PC-9 (cell line): ENCODE measurements around the gene DTD2. TPM values are rescaled to one million over a fixed set of nuclear protein-coding genes. Genes with fewer than 3 reads are reported as not detected.
A peak's percentile ranks its signal among the peaks of the same experiment; 100 is the strongest.

ENCODE experiments used
- BruUV-seq: library from RNA; stranded (reverse); fragments of 400-500 nt; replicated peaks from 2 replicates; lab custom pipeline; 2021; lab: Mats Ljungman, UMichigan
- CTCF ChIA-PET: fragments of 300-600 bp; sonication (Branson Sonifier 250); formaldehyde crosslinking; loops from one replicate; lab custom pipeline; 2022; ENCODE audit warnings: antibody characterized with exemption; lab: Charles Lee
- POLR2A ChIA-PET: fragments of 300-600 bp; sonication (Branson Sonifier 250); formaldehyde crosslinking; loops from one replicate; lab custom pipeline; 2022; ENCODE audit warnings: antibody characterized with exemption; ENCODE audit not compliant: unreplicated experiment; lab: Charles Lee
- DNase-seq, 2 experiments: peaks; one replicate each; pipeline versions ENCODE4 v3.0.0 to v3.0.0-alpha.2; 2015 to 2022; ENCODE audit warnings: mixed read lengths in 1 of 2
- H2AFZ ChIP-seq: fragments of 200-600 bp; sonication (generic); 2 replicates; pipeline ENCODE4 v1.8.1; 2017; ENCODE audit warnings: antibody characterized with exemption
- H3F3A ChIP-seq: fragments of 200-600 bp; sonication (generic); 2 replicates; pipeline ENCODE4 v1.8.1; 2017; ENCODE audit warnings: antibody characterized with exemption, mild to moderate bottlenecking, low read depth; ENCODE audit not compliant: insufficient read depth
- H3K27ac ChIP-seq: fragments of 200-600 bp; sonication (generic); 2 replicates; pipeline ENCODE4 v1.6.1; 2016; ENCODE audit warnings: mixed run types
- H3K27me3 ChIP-seq: fragments of 200-600 bp; sonication (generic); 2 replicates; pipeline ENCODE4 v1.6.1; 2016; ENCODE audit warnings: low read depth, mixed run types; ENCODE audit not compliant: insufficient read depth
- H3K36me3 ChIP-seq: fragments of 200-600 bp; sonication (generic); 2 replicates; pipeline ENCODE4 v1.6.1; 2016; ENCODE audit warnings: low read depth, mixed run types
- H3K4me1 ChIP-seq: fragments of 200-600 bp; sonication (generic); replicated peaks from 2 replicates; pipeline ENCODE4 v1.6.1; 2016; ENCODE audit warnings: mixed run types; ENCODE audit not compliant: insufficient read depth
- H3K4me2 ChIP-seq: fragments of 200-600 bp; sonication (generic); 2 replicates; pipeline ENCODE4 v1.6.1; 2017; ENCODE audit warnings: mixed run types
- H3K4me3 ChIP-seq: fragments of 200-600 bp; sonication (generic); 2 replicates; pipeline ENCODE4 v1.6.1; 2016; ENCODE audit warnings: mixed run types
- H3K79me2 ChIP-seq: fragments of 200-600 bp; sonication (generic); 2 replicates; pipeline ENCODE4 v1.6.1; 2017; ENCODE audit warnings: low read depth, mixed run types
- H3K9me2 ChIP-seq: fragments of 200-600 bp; sonication (generic); 2 replicates; pipeline ENCODE4 v1.8.1; 2017; ENCODE audit warnings: mild to moderate bottlenecking; ENCODE audit not compliant: insufficient read depth
- H3K9me3 ChIP-seq: fragments of 200-600 bp; sonication (generic); 2 replicates; pipeline ENCODE4 v1.8.1; 2016; ENCODE audit warnings: low read depth; ENCODE audit not compliant: insufficient read depth
- H4K20me1 ChIP-seq: fragments of 200-600 bp; sonication (generic); 2 replicates; pipeline ENCODE4 v1.8.1; 2017; ENCODE audit not compliant: insufficient read depth
- EZH2 ChIP-seq: fragments of 200-600 bp; sonication (generic); IDR thresholded peaks from 2 replicates; pipeline ENCODE4 v1.8.0; 2017; ENCODE audit warnings: antibody characterized with exemption, low read depth
- intact Hi-C: fragments of 100-400 bp; cut with micrococcal nuclease; formaldehyde crosslinking; loops from one replicate; pipeline ENCODE4 v1.10.0; 2022; ENCODE audit not compliant: unreplicated experiment
- total RNA-seq: library from RNA; stranded (reverse); gene quantifications from 2 replicates; pipeline ENCODE4 v1.2.3, GENCODE V29; 2021
- TF ChIP-seq, protein P1 (sequence below): fragments of 200-600 bp; sonication (generic); conservative IDR thresholded peaks from 2 replicates; pipeline ENCODE4 v1.6.1; 2017; ENCODE audit warnings: mixed run types, antibody characterized with exemption, mild to moderate bottlenecking, moderate library complexity

DTD2 gene
- total RNA-seq, 1 experiment from 2014 or later, result 10.1 TPM

DNA sequence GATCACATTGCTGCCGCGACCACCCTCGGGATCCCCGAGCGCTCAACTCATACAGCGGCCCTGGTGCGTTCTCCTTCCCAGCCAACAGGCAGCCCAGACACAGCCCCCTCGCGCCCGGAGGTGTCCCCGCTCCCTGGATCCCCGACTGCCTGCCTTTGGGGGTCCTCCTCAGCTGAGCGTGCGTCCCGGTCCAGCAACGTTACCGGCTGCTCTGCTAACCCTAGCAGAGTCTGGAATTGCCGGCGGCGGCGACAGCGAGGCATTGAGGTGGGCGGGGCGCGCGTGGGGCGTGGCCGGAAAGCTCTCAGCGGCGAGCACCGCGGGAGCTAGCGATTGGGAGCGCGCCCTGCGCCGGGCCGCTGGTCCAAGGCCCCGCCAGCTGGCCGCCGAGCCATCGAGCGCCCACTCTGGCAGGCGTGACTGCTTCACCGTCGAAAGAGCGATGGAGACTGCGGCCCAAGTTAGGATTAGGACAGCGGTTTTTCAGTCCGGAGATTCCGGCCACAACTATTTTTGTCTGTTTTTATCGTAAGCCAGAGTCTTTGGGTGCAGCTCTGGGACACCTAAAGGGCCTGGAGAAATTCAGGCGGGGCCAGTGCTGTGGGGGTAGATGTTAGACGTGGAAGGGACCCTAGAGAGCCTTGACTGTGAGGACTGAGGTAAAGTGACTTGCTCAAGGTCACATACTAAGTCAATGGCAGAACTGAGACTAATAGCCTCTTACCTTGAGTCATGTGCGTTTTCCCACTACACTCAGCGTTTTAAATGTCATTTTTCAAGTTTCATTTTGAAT is 36.8 kb downstream of the DTD2 start, which contains the start of gene HEATR5A:
Gene HEATR5A (minus strand): TSS at position 232 of the 793 bp plus-strand sequence. CDS start 17,575 bp downstream, outside the sequence.
- ChIA-PET POLR2A (interaction anchor here (0.6 to 0.7 kb wide), 7 partner anchors 33 to 1221 kb away, joined by 3 to 7 read pairs (median 4); partner anchors contain the start of gene ARHGAP5), CTCF (interaction anchor here (0.5 kb wide), 1 partner anchor 37 kb away, joined by 3 read pairs; no protein-coding TSS in a partner anchor)
- Histone ChIP-seq H3F3A (peaks cover 14% of the 10 kb centered on the region; the same call in 1 of the 2 replicates), H2AFZ (peak within 1 kb of the TSS; percentile 85), H3K27me3 (no peaks in the 10 kb centered on the region), H3K9me3 (no peaks in the 10 kb centered on the region), H3K27ac (peak within 1 kb of the TSS; percentile 64), H3K36me3 (no peaks in the 10 kb centered on the region), H3K4me2 (peak within 1 kb of the TSS; percentile 89), H3K4me3 (peak within 1 kb of the TSS; percentile 91), H3K4me1 (no peaks in the 10 kb centered on the region; the same call in 1 of the 2 replicates), H3K9me2 (no peaks in the 10 kb centered on the region), H3K79me2 (peaks cover 25% of the 10 kb centered on the region), H4K20me1 (no peaks in the 10 kb centered on the region)
- no peak for TF ChIP-seq EZH2
- TF ChIP-seq, protein P1, sequence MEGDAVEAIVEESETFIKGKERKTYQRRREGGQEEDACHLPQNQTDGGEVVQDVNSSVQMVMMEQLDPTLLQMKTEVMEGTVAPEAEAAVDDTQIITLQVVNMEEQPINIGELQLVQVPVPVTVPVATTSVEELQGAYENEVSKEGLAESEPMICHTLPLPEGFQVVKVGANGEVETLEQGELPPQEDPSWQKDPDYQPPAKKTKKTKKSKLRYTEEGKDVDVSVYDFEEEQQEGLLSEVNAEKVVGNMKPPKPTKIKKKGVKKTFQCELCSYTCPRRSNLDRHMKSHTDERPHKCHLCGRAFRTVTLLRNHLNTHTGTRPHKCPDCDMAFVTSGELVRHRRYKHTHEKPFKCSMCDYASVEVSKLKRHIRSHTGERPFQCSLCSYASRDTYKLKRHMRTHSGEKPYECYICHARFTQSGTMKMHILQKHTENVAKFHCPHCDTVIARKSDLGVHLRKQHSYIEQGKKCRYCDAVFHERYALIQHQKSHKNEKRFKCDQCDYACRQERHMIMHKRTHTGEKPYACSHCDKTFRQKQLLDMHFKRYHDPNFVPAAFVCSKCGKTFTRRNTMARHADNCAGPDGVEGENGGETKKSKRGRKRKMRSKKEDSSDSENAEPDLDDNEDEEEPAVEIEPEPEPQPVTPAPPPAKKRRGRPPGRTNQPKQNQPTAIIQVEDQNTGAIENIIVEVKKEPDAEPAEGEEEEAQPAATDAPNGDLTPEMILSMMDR, result no peak; the same call in 1 of the 2 replicates
- intact Hi-C loops, result no loop called here
- DNase-seq, result peak; percentile 70 to 92
- no TSS peak for BruUV-seq

DNA sequence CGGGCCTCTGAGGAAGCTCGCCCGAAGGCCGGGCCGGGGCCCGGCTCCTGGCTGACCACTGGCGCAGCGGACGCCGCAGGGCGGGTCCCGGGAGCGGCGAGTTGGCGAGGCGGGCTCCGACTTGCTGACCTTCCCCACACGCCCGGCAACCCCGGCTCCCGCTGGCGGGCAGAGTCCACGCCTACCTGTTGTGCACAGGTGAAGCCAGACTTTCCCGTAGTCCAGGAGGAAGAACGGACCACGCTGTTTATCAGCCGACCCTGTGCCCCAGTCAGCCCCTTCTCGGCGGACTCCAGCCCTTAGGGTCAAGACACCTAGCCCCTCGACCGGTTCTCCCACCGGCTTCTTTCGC is 37.4 kb downstream of the DTD2 start:
- intact Hi-C loops, result no loop called here
- no peaks in the 10 kb centered on the region for H3K9me3 ChIP-seq
- peaks cover 14% of the 10 kb centered on the region; the same call in 1 of the 2 replicates for H3F3A ChIP-seq
- H3K27me3 ChIP-seq, result no peaks in the 10 kb centered on the region
- ChIA-PET CTCF (interaction anchor here (0.5 kb wide), 1 partner anchor 36 kb away, joined by 3 read pairs; no protein-coding TSS in a partner anchor), POLR2A (interaction anchor here (0.6 kb wide), 3 partner anchors 32 to 463 kb away, joined by 3 read pairs; no protein-coding TSS in a partner anchor)
- TSS peak; percentile 43 for BruUV-seq
- H3K4me3 ChIP-seq, result peak overlapping the region; percentile 91
- peak overlapping the region; percentile 85 for H2AFZ ChIP-seq
- DNase-seq, result peak; percentile 65 to 86
- H3K27ac ChIP-seq, result peak overlapping the region; percentile 64
- H3K79me2 ChIP-seq, result peaks cover 25% of the 10 kb centered on the region
- H3K4me2 ChIP-seq, result peak overlapping the region; percentile 89
- no peaks in the 10 kb centered on the region for H3K36me3 ChIP-seq
- H3K9me2 ChIP-seq, result no peaks in the 10 kb centered on the region
- peaks cover 2% of the 10 kb centered on the region for H3K4me1 ChIP-seq
- H4K20me1 ChIP-seq, result no peaks in the 10 kb centered on the region
- no peak for TF ChIP-seq EZH2
- TF ChIP-seq, protein P1, result no peak

DNA sequence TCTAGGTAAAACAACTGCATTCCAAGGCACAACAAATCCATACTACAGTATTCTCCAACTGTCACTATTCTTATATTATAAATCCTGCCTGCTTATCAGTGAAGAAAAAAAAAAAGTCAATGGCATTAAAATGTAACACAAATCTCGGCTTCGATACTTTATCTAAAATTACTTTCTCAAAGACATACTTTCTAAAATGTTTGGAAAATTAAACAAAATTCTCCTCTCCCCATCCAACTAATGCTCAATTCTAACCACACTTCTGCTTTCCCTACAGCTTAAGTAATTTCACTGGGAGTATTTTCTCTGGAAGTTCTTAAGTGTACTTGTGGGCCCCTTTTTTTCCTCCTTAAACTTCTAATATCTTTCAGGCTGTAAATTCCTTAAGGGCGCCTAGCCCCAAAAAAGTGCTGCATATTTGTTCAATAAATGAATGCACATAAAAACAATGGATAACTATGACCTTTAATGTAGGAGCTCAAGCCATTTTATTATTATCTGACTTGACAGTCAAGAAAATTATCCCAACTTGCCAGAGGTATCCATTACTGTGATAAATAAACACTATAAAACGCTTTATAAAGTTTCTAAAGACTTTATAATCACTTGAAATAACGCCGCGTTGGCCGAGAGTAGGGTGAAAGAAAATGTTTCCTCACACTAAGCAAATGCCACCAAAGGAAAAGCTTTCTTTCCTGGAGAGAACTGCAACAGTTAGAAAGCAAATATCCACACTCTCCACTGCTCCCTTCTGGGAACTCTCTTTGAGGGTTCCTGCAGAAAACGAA is 37.9 kb downstream of the DTD2 start:
- Histone ChIP-seq H4K20me1 (no peaks in the 10 kb centered on the region), H3K9me2 (no peaks in the 10 kb centered on the region), H3K4me2 (peak overlapping the region; percentile 89), H2AFZ (peak overlapping the region; percentile 85), H3K36me3 (no peaks in the 10 kb centered on the region), H3K27ac (peak overlapping the region; percentile 64), H3K4me3 (peak overlapping the region; percentile 91), H3K27me3 (no peaks in the 10 kb centered on the region), H3K9me3 (no peaks in the 10 kb centered on the region), H3F3A (peaks cover 16% of the 10 kb centered on the region; the same call in 1 of the 2 replicates), H3K79me2 (peaks cover 25% of the 10 kb centered on the region), H3K4me1 (peaks cover 7% of the 10 kb centered on the region)
- TF ChIP-seq, protein P1, result no peak
- no peak for TF ChIP-seq EZH2
- POLR2A ChIA-PET, result interaction anchor here (0.6 kb wide), 3 partner anchors 31 to 510 kb away, joined by 3 to 5 read pairs (median 3); no protein-coding TSS in a partner anchor
- DNase-seq, result no peak
- CTCF ChIA-PET, result no interaction called here
- no TSS peak for BruUV-seq
- intact Hi-C loops, result no loop called here
